Osteocyte (in vitro differentiated cells): ENCODE results near the gene SLC25A17. TPM values are rescaled to one million over a fixed set of nuclear protein-coding genes. Genes with fewer than 3 reads are reported as not detected.

Source experiments
- DNase-seq: peaks from one replicate; pipeline ENCODE4 v3.0.0; 2021; ENCODE audit warnings: mixed read lengths; ENCODE audit not compliant: unreplicated experiment; ENCODE audit errors: extremely low spot score
- H3K27ac Mint-ChIP-seq: one replicate; pipeline ENCODE4 v1.8.0; 2021; ENCODE audit warnings: mild to moderate bottlenecking, mixed read lengths; ENCODE audit not compliant: unreplicated experiment
- H3K27me3 Mint-ChIP-seq: one replicate; pipeline ENCODE4 v1.8.0; 2021; ENCODE audit warnings: mixed read lengths; ENCODE audit not compliant: unreplicated experiment
- H3K36me3 Mint-ChIP-seq: one replicate; pipeline ENCODE4 v1.8.0; 2021; ENCODE audit warnings: mixed read lengths; ENCODE audit not compliant: unreplicated experiment
- H3K4me1 Mint-ChIP-seq: one replicate; pipeline ENCODE4 v1.8.0; 2021; ENCODE audit warnings: mixed read lengths; ENCODE audit not compliant: unreplicated experiment
- H3K4me3 Mint-ChIP-seq: one replicate; pipeline ENCODE4 v1.8.0; 2021; ENCODE audit warnings: mild to moderate bottlenecking, moderate library complexity, mixed read lengths; ENCODE audit not compliant: unreplicated experiment
- H3K9me3 Mint-ChIP-seq: one replicate; pipeline ENCODE4 v1.8.0; 2021; ENCODE audit warnings: mixed read lengths; ENCODE audit not compliant: unreplicated experiment
- total RNA-seq: library from RNA; stranded (reverse); gene quantifications from 2 replicates; pipeline ENCODE4 v1.2.1, GENCODE V29; 2021
- TF ChIP-seq, protein P1 (sequence below): fragments of 200-600 bp; sonication (generic); IDR thresholded peaks from 2 replicates; pipeline ENCODE4 v1.5.0; 2021; ENCODE audit warnings: antibody characterized with exemption, mild to moderate bottlenecking, moderate library complexity

Gene SLC25A17
- total RNA-seq, 1 donor from 2014 or later = 17.1 TPM

- H3K9me3 Mint-ChIP-seq = no peaks in the 10 kb centered on the region
- H3K36me3 Mint-ChIP-seq = no peaks in the 10 kb centered on the region
- TF ChIP-seq, protein P1, sequence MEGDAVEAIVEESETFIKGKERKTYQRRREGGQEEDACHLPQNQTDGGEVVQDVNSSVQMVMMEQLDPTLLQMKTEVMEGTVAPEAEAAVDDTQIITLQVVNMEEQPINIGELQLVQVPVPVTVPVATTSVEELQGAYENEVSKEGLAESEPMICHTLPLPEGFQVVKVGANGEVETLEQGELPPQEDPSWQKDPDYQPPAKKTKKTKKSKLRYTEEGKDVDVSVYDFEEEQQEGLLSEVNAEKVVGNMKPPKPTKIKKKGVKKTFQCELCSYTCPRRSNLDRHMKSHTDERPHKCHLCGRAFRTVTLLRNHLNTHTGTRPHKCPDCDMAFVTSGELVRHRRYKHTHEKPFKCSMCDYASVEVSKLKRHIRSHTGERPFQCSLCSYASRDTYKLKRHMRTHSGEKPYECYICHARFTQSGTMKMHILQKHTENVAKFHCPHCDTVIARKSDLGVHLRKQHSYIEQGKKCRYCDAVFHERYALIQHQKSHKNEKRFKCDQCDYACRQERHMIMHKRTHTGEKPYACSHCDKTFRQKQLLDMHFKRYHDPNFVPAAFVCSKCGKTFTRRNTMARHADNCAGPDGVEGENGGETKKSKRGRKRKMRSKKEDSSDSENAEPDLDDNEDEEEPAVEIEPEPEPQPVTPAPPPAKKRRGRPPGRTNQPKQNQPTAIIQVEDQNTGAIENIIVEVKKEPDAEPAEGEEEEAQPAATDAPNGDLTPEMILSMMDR = no peak
- no peaks in the 10 kb centered on the region for H3K27me3 Mint-ChIP-seq
- peaks cover 12% of the 10 kb centered on the region for H3K4me1 Mint-ChIP-seq
- DNase-seq = no peak
- no peak overlapping the region for H3K27ac Mint-ChIP-seq
- H3K4me3 Mint-ChIP-seq = no peak overlapping the region
Observed at GRCh38 chr22:40727964-40728615, 91.1 kb downstream of the SLC25A17 start.

DNA sequence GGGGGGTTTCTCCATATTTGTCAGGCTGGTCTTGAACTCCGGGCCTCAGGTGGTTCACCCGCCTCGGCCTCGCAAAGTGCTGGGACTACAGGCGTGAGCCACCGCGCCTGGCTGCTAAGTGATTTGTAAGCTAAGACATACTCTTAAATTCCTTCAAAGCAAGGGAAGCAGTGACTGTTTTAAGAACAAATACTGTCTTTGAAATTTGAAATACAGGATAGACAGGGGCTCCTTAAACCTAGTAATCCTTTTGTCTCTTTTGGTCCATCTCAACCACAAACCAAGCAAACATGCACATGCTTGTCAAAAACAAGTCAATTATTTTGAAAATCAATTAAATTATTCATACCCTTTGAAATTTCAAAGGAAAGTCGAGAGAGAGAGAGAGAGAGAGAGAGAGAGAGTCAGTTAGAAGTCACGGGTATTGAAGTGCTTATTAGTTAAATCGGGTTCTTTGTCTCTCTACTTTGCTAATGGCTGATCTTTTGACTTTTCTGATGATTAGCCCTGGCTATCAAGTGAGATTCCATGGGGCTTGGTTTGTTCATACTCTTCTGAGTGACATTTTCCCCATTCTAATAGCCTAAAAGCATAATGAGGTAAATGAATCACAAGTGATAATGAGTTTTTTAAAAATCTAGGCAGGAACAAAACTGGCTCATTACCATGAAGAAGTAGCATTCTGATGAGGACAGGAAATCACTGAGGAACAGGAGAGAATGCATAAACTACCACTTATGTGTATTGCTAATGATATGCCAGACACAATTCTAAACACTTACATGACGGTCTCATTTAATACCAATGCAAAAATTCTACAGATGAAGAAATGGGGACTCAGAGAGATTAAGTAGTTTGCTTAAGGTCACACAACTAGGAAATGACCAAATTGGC lies 91.8 kb downstream of the SLC25A17 start:
- Mint-ChIP-seq H3K4me1 (peaks cover 4% of the 10 kb centered on the region), H3K36me3 (no peaks in the 10 kb centered on the region), H3K27me3 (no peaks in the 10 kb centered on the region), H3K27ac (no peak overlapping the region), H3K9me3 (no peaks in the 10 kb centered on the region), H3K4me3 (no peak overlapping the region)
- DNase-seq = no peak
- TF ChIP-seq, protein P1 = no peak

- Mint-ChIP-seq H3K36me3 (no peaks in the 10 kb centered on the region), H3K27ac (no peak overlapping the region), H3K27me3 (no peaks in the 10 kb centered on the region), H3K9me3 (no peaks in the 10 kb centered on the region), H3K4me3 (no peak overlapping the region), H3K4me1 (peaks cover 6% of the 10 kb centered on the region)
- TF ChIP-seq, protein P1 = no peak
- no peak for DNase-seq
Observed at GRCh38 chr22:40726514-40726913, 92.6 kb downstream of the SLC25A17 start.

DNA sequence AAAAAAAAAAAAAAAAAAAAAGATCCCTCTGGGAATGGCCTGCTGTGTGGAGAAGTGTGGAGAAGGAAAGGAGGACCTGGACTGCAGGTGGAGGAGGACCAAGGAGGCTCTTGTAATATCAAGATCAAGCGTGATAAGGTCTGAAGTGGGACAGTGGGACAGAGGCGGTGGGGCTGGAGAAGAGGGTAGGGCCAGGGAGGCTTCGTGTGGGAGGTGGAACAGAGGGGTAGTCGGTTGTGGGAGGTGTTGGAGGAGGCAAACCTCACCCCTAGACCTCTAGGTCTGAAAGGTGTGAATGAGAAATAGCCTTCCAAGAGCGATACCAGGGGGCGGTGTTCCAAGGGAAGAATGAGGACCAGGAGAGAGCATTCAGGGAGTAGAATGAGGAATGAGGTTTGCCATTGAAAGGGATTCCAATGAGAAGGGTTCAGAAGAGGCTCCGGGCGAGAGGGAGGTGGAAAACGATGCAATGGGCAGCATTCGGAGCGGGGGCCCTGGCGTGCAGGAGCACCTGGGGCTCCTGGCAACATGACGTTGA lies 95.7 kb downstream of the SLC25A17 start:
- H3K4me1 Mint-ChIP-seq = peaks cover 12% of the 10 kb centered on the region
- H3K4me3 Mint-ChIP-seq = no peak overlapping the region
- no peaks in the 10 kb centered on the region for H3K9me3 Mint-ChIP-seq
- TF ChIP-seq, protein P1 = no peak
- DNase-seq = no peak
- no peaks in the 10 kb centered on the region for H3K27me3 Mint-ChIP-seq
- H3K36me3 Mint-ChIP-seq = no peaks in the 10 kb centered on the region
- H3K27ac Mint-ChIP-seq = no peak overlapping the region

GRCh38 chr22:40721266-40721665 lies 97.9 kb downstream of the SLC25A17 start:
- H3K4me3 Mint-ChIP-seq = no peak overlapping the region
- H3K27me3 Mint-ChIP-seq = no peaks in the 10 kb centered on the region
- no peak overlapping the region for H3K27ac Mint-ChIP-seq
- no peaks in the 10 kb centered on the region for H3K9me3 Mint-ChIP-seq
- TF ChIP-seq, protein P1 = no peak
- H3K4me1 Mint-ChIP-seq = peaks cover 12% of the 10 kb centered on the region
- no peak for DNase-seq
- no peaks in the 10 kb centered on the region for H3K36me3 Mint-ChIP-seq
